ENCODE data around the gene SGCB. TPM values are rescaled to one million over a fixed set of nuclear protein-coding genes. Genes with fewer than 3 reads are reported as not detected.
"Not testable (repeated sequence)": the region's sequence is repeated elsewhere in the genome, so short reads cannot be mapped to it uniquely, and the experiment has no call there.

SGCB gene
- total RNA-seq (10 to 100 TPM; 23.6 to 39.9 TPM), polyA plus RNA-seq (1 to 10 TPM; 6.4 to 7.3 TPM)
- long read RNA-seq, donor 1, full-length matches to known transcripts = 18 of 24 reads
- long read RNA-seq, donor 1, partial matches to known transcripts = 6 of 24 reads
- long read RNA-seq, donor 1, other reads (novel, unspliced or antisense) = 0 of 24 reads
- long read RNA-seq, donor 2, full-length matches to known transcripts = 4 of 4 reads
- long read RNA-seq, donor 2, partial matches to known transcripts = 0 of 4 reads
- long read RNA-seq, donor 2, other reads (novel, unspliced or antisense) = 0 of 4 reads
- long read RNA-seq, donor 3, full-length matches to known transcripts = 14 of 14 reads
- long read RNA-seq, donor 3, partial matches to known transcripts = 0 of 14 reads
- long read RNA-seq, donor 3, other reads (novel, unspliced or antisense) = 0 of 14 reads
- long read RNA-seq, donor 4, full-length matches to known transcripts = 16 of 16 reads
- long read RNA-seq, donor 4, partial matches to known transcripts = 0 of 16 reads
- long read RNA-seq, donor 4, other reads (novel, unspliced or antisense) = 0 of 16 reads
- long read RNA-seq, donor 5, full-length matches to known transcripts = 20 of 20 reads
- long read RNA-seq, donor 5, partial matches to known transcripts = 0 of 20 reads
- long read RNA-seq, donor 5, other reads (novel, unspliced or antisense) = 0 of 20 reads

GRCh38 chr4:52038103-52038912 is at the start of gene SGCB:
TSS of gene SGCB (minus strand) at chr4:52038299. CDS start at chr4:52038259, 40 bp downstream.
- no peaks in the 10 kb centered on the region for H3K9me3 ChIP-seq (ENCODE audit: control insufficient read depth in 4 of 4, insufficient read depth in 3 of 4, low read length in 3 of 4)
- 3 to 7% methylated on average over 45 to 70 of the region's 70 CpGs for WGBS, 2 donors
- H3K36me3 ChIP-seq (ENCODE audit: control insufficient read depth in 4 of 4, insufficient read depth in 4 of 4, low read length in 4 of 4) = no peaks in the 10 kb centered on the region
- H3K9ac ChIP-seq (ENCODE audit: insufficient read depth in 1 of 2, low read length in 2 of 2) = peak within 1 kb of the TSS; percentile 65 to 75
- H3K27me3 ChIP-seq (ENCODE audit: control insufficient read depth in 3 of 3, insufficient read depth in 3 of 3, low read length in 2 of 3) = peaks cover 0 to 10% (median 8%) of the 10 kb centered on the region in 3 donors
- H3K4me1 ChIP-seq (ENCODE audit: control insufficient read depth in 5 of 5, insufficient read depth in 5 of 5, low read length in 5 of 5) = peaks cover 3 to 18% (median 15%) of the 10 kb centered on the region in 5 donors
- H3K4me3 ChIP-seq = peak within 1 kb of the TSS; percentile 95
- ATAC-seq (ENCODE audit: insufficient read depth, low FRiP score) = peak; percentile 94
- peak; percentile 70 to 77 (median 75) for DNase-seq
- peak within 1 kb of the TSS; percentile 51 to 84 for H3K27ac ChIP-seq (ENCODE audit: low read depth in 1 of 2, low read length in 1 of 2)
- TF ChIP-seq CTCF (IDR thresholded peaks at IDR 0.05; ENCODE audit: control extremely low read depth, extremely low read depth) = no peak

- not testable (repeated sequence) for DNase-seq; H3K4me1 ChIP-seq (ENCODE audit: control insufficient read depth in 5 of 5, insufficient read depth in 5 of 5, low read length in 5 of 5); H3K36me3 ChIP-seq (ENCODE audit: control insufficient read depth in 4 of 4, insufficient read depth in 4 of 4, low read length in 4 of 4); H3K27ac ChIP-seq (ENCODE audit: low read depth in 1 of 2, low read length in 1 of 2); H3K9me3 ChIP-seq (ENCODE audit: control insufficient read depth in 4 of 4, insufficient read depth in 3 of 4, low read length in 3 of 4); H3K27me3 ChIP-seq (ENCODE audit: control insufficient read depth in 3 of 3, insufficient read depth in 3 of 3, low read length in 2 of 3); H3K9ac ChIP-seq (ENCODE audit: insufficient read depth in 1 of 2, low read length in 2 of 2); ATAC-seq (ENCODE audit: insufficient read depth, low FRiP score); H3K4me3 ChIP-seq
- WGBS, 2 donors = 83 to 100% methylated on average over 1 of the region's 1 CpG
Measured at GRCh38 chr4:52086425-52086824, 48.3 kb upstream of the SGCB start.

- H3K36me3 ChIP-seq (ENCODE audit: control insufficient read depth in 4 of 4, insufficient read depth in 4 of 4, low read length in 4 of 4) = no peaks in the 10 kb centered on the region
- no peaks in the 10 kb centered on the region for H3K9me3 ChIP-seq (ENCODE audit: control insufficient read depth in 4 of 4, insufficient read depth in 3 of 4, low read length in 3 of 4)
- DNase-seq = no peak
- no peak overlapping the region for H3K9ac ChIP-seq (ENCODE audit: insufficient read depth in 1 of 2, low read length in 2 of 2)
- H3K4me3 ChIP-seq = no peak overlapping the region
- no peak for ATAC-seq (ENCODE audit: insufficient read depth, low FRiP score)
- peaks cover 0 to 3% (median 0%) of the 10 kb centered on the region in 5 donors for H3K4me1 ChIP-seq (ENCODE audit: control insufficient read depth in 5 of 5, insufficient read depth in 5 of 5, low read length in 5 of 5)
- H3K27ac ChIP-seq (ENCODE audit: low read depth in 1 of 2, low read length in 1 of 2) = no peak overlapping the region
- no peak for TF ChIP-seq CTCF (IDR thresholded peaks at IDR 0.05; ENCODE audit: control extremely low read depth, extremely low read depth)
- H3K27me3 ChIP-seq (ENCODE audit: control insufficient read depth in 3 of 3, insufficient read depth in 3 of 3, low read length in 2 of 3) = peaks cover 0 to 12% (median under 1%) of the 10 kb centered on the region in 3 donors
Measured at GRCh38 chr4:52081216-52081615, 43.1 kb upstream of the SGCB start.
